Measurements from ENCODE around the gene SPIRE1. TPM values are rescaled to one million over a fixed set of nuclear protein-coding genes. Genes with fewer than 3 reads are reported as not detected.

SPIRE1 gene
- total and polyA plus RNA-seq, 8 donors, result 3.1 to 24.4 (median 8.4) TPM

DNA sequence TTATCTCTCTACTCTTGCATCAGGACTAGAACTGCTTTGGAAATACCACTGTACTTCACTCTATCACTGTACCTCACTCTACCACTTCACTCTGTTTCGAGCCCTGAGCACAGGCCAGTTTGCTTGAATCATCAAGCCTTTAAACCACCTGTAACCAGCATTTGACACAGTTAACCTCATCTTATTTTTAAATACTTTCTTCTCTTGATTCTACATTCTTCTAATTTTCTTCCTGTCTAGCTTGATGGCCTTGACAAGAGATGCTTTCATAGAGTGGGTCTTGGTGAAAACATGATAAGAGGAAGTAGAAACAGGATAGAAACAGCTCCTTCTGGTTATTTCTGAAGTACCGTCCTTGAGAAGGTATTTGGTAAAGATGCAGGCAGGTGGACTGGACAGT is 78.1 kb downstream of the SPIRE1 start:
- no peaks in the 10 kb centered on the region for H3K36me3 ChIP-seq
- intact Hi-C loops (cut with DNase I; ENCODE audit: low total_unique reads), result no loop called here
- no peak overlapping the region for H3K4me3 ChIP-seq
- 42 to 84% (median 68%) methylated on average over 2 of the region's 2 CpGs for WGBS, 5 donors
- H3K4me1 ChIP-seq, result peaks cover 0 to 8% (median 2%) of the 10 kb centered on the region in 4 donors
- no peaks in the 10 kb centered on the region for H3K27me3 ChIP-seq
- H3K9me3 ChIP-seq, result peaks cover 0 to 6% (median 0%) of the 10 kb centered on the region in 4 donors
- no peak for DNase-seq
- no peak overlapping the region for H3K27ac ChIP-seq
- TF ChIP-seq EP300 (IDR thresholded peaks at IDR 0.05), result no peak
- TF ChIP-seq, protein P1, sequence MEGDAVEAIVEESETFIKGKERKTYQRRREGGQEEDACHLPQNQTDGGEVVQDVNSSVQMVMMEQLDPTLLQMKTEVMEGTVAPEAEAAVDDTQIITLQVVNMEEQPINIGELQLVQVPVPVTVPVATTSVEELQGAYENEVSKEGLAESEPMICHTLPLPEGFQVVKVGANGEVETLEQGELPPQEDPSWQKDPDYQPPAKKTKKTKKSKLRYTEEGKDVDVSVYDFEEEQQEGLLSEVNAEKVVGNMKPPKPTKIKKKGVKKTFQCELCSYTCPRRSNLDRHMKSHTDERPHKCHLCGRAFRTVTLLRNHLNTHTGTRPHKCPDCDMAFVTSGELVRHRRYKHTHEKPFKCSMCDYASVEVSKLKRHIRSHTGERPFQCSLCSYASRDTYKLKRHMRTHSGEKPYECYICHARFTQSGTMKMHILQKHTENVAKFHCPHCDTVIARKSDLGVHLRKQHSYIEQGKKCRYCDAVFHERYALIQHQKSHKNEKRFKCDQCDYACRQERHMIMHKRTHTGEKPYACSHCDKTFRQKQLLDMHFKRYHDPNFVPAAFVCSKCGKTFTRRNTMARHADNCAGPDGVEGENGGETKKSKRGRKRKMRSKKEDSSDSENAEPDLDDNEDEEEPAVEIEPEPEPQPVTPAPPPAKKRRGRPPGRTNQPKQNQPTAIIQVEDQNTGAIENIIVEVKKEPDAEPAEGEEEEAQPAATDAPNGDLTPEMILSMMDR (IDR thresholded peaks at IDR 0.05), result no peak
- TF ChIP-seq POLR2AphosphoS5 (IDR thresholded peaks at IDR 0.05), result no peak
- no peak for TF ChIP-seq POLR2A (IDR thresholded peaks at IDR 0.05)

- no peaks in the 10 kb centered on the region for H3K36me3 ChIP-seq
- intact Hi-C loops (cut with DNase I; ENCODE audit: low total_unique reads), result no loop called here
- peaks cover 0 to 12% (median 5%) of the 10 kb centered on the region in 4 donors for H3K4me1 ChIP-seq
- 93 to 100% (median 97%) methylated on average over 1 of the region's 1 CpG for WGBS, 5 donors
- peaks cover 0 to 6% (median 0%) of the 10 kb centered on the region in 4 donors for H3K9me3 ChIP-seq
- H3K27ac ChIP-seq, result no peak overlapping the region
- DNase-seq, result no peak
- no peak overlapping the region for H3K4me3 ChIP-seq
- TF ChIP-seq POLR2AphosphoS5 (IDR thresholded peaks at IDR 0.05) (no peak), EP300 (IDR thresholded peaks at IDR 0.05) (no peak), POLR2A (IDR thresholded peaks at IDR 0.05) (no peak)
- TF ChIP-seq, protein P1 (IDR thresholded peaks at IDR 0.05), result no peak
- no peaks in the 10 kb centered on the region for H3K27me3 ChIP-seq
Measured at GRCh38 chr18:12577848-12578247, 80.1 kb downstream of the SPIRE1 start.

- TF ChIP-seq POLR2A (IDR thresholded peaks at IDR 0.05) (no peak), POLR2AphosphoS5 (IDR thresholded peaks at IDR 0.05) (peak in 1 of 3 donors; percentile 50)
- 22 to 51% (median 41%) methylated on average over 2 of the region's 2 CpGs for WGBS, 5 donors
- Histone ChIP-seq H3K9me3 (peaks cover 0 to 6% (median 0%) of the 10 kb centered on the region in 4 donors), H3K36me3 (no peaks in the 10 kb centered on the region), H3K4me3 (no peak overlapping the region), H3K27ac (peak overlapping the region in 2 of 5 donors; percentile 31 to 38), H3K4me1 (peaks cover 0 to 20% (median 5%) of the 10 kb centered on the region in 4 donors), H3K27me3 (no peaks in the 10 kb centered on the region)
- peak in 1 of 2 donors; percentile 46 for DNase-seq
- intact Hi-C loops (cut with DNase I; ENCODE audit: low total_unique reads), result no loop called here
Measured at GRCh38 chr18:12574494-12575185, 83.3 kb downstream of the SPIRE1 start.

DNA sequence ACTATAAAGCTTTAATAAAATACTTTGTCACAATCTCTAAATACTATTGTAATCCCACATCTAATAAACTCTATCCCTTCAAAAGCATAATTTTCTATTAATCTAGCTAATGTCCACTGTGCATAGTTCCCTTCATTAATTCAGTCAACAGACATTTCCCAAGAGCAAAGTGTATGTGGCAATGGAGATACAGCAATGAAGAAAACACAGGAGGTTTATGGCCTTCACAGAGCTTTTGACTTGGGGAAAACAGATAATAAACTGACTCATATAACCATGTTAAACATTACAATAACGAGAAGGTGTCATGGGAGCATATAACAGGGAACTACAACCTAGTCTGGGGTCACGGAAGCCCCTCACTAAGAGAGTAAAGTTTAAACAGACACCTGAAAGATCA is 86.3 kb downstream of the SPIRE1 start:
- intact Hi-C loops (cut with DNase I; ENCODE audit: low total_unique reads), result no loop called here
- no peaks in the 10 kb centered on the region for H3K36me3 ChIP-seq
- H3K27ac ChIP-seq, result no peak overlapping the region
- H3K4me1 ChIP-seq, result peaks cover 0 to 21% (median 5%) of the 10 kb centered on the region in 4 donors
- TF ChIP-seq, protein P1 (IDR thresholded peaks at IDR 0.05), result no peak
- no peak for TF ChIP-seq POLR2A (IDR thresholded peaks at IDR 0.05)
- no peak for TF ChIP-seq EP300 (IDR thresholded peaks at IDR 0.05)
- TF ChIP-seq POLR2AphosphoS5 (IDR thresholded peaks at IDR 0.05), result no peak
- H3K9me3 ChIP-seq, result no peaks in the 10 kb centered on the region
- no peaks in the 10 kb centered on the region for H3K27me3 ChIP-seq
- no peak for DNase-seq
- H3K4me3 ChIP-seq, result no peak overlapping the region
- 82 to 97% (median 84%) methylated on average over 2 of the region's 2 CpGs for WGBS, 5 donors

DNA sequence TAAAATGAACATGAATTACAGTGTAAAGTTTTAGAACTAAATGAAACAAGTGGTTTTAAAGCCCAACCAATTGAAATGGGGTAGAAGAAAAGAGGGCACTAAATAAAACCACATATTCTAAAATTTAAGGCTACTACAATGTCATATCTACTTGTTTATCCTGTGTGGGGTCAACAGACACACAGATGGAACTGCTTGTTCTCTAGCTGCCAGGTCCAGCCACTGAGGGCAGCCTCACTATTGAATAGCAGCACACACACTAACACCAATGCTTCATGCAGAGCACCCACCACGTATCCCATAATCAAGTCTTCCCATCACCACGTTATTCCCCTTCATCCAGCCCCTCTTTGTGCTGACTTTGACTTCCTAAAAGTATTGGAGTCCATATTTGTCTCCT is 88.1 kb downstream of the SPIRE1 start:
- Histone ChIP-seq H3K4me1 (peaks cover 0 to 13% (median 3%) of the 10 kb centered on the region in 4 donors), H3K4me3 (no peak overlapping the region), H3K27me3 (no peaks in the 10 kb centered on the region), H3K9me3 (no peaks in the 10 kb centered on the region), H3K36me3 (no peaks in the 10 kb centered on the region), H3K27ac (no peak overlapping the region)
- TF ChIP-seq POLR2AphosphoS5 (IDR thresholded peaks at IDR 0.05), result no peak
- TF ChIP-seq POLR2A (IDR thresholded peaks at IDR 0.05), result no peak
- TF ChIP-seq, protein P1 (IDR thresholded peaks at IDR 0.05), result no peak
- no peak for TF ChIP-seq EP300 (IDR thresholded peaks at IDR 0.05)
- WGBS, 5 donors, result 41 to 67% (median 59%) methylated on average over 2 of the region's 2 CpGs
- intact Hi-C loops (cut with DNase I; ENCODE audit: low total_unique reads), result no loop called here
- no peak for DNase-seq

Measured in stomach (tissue), 9 donors.